KG1 (cell line): ENCODE results near the gene CAPZB.
A peak's percentile ranks its signal among the peaks of the same experiment; 100 is the strongest.

Experiments
- DNase-seq: peaks from one replicate; lab custom pipeline; 2025; lab: John Stamatoyannopoulos, UW

Gene CAPZB

DNA sequence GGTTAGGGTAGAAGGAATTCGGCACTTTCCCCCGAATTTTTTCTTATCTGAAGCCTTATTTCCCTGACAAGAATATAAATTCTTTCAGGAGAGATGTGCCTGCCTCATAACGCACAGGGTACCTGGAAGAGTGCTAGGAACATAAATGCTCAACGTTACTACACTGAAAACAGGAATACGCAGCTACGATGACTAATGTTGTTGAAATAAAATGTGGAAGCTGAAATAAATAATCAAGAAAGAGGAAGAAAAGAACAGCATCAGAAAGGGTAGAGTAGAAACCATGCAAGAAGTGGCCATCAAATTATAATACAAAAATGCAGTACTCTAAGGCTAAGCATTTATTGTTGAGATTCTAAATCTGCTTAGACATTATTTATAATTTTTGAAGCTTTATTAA is 139.3 kb downstream of the CAPZB start:
- DNase-seq: no peak

DNA sequence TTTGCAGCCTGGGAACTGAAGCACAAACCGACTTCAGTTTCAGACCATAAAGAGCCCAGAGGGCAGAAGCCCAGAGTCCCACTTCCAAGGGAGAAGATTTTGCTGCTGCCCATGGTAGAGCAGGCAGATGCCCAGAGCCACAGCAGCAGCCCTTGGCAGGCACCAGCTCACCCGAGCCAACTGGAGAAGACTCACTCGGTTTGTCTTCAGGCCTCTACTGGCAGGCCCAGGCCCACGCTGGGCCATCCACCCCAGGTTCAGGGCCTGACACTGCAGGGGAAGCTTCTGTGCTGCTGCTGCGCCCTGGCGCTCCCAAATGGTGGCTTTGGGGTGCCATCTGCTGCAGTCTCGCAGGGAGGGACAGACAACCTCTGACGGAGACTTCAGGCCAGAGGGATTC is 139.9 kb downstream of the CAPZB start:
- no peak for DNase-seq

DNA sequence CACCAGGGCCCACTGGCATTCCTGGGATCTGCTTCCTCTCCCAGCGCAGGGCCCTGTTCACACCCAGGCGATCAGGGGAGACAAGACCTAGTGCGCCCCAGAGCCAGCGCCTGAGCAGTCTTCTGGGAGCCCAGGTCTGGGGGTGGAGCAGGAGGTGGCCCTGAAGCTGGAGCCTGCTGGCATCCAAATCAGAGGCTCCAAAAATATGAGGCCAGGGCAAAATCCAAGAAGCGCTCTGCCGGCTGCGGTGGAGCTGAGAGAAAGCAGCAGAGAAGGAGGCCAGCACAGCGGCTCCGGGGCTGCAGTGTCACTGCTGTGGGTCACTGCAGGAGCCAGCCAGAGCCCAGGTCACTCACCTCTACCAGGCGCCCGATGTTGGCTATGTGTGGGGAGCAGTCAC is 140.5 kb downstream of the CAPZB start:
- DNase-seq: no peak

DNA sequence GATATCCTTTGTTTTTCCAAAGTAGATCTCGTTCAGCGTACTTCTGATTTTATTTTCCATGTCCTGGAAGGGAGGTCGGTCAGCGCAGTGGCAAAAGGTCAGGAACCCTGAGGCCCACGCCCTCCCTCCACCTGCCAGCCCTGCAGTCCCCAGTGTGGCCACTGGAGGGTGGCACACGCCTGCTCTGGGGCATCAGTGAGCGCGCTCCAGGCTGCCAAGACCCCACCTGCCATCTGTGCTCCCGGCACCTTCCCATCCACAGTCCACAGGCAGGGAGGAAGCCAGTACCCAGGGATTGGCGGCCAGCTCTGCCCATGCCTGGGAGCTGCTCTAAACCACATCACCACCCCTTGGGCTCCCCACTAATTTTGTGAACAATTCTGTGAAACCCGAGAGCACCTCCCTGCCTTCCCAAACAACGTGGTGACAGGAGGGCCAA is 140.9 kb downstream of the CAPZB start:
- no peak for DNase-seq

DNA sequence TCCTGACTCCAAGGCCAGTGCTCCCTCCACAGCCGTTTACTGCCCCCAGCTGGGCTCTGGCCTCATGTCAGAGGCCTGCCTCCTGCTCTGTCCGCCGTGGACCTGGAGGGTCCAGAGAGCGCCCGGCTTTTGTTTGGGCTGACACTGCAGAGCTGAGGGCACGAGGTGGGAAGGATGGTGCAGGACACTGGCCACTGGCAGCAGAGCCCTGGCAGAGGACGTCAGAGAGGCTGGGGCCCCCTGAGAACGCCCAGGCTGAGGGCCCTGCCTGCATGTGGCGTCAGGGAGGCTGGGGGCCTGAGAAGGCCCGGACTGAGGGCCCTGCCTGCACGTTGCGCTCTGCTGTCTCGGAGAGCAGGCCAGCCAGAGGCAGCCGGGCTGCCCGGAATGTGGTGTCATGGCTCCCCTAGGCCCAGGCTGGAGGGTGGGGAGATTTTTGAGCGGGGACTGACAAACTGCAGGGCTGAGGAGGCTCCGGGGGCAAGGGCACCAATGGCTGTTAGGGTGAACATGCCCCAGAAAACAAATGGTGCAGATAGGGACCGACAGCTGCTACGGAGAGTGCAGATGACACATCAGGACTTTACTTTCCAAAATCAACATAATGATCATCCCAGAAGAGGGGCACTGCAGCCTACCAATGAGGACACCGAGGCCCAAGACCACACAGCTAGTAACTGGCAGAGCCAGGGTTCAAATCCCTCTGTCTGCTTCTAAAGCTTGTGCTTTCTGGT is 141.6 kb downstream of the CAPZB start:
- DNase-seq: no peak

DNA sequence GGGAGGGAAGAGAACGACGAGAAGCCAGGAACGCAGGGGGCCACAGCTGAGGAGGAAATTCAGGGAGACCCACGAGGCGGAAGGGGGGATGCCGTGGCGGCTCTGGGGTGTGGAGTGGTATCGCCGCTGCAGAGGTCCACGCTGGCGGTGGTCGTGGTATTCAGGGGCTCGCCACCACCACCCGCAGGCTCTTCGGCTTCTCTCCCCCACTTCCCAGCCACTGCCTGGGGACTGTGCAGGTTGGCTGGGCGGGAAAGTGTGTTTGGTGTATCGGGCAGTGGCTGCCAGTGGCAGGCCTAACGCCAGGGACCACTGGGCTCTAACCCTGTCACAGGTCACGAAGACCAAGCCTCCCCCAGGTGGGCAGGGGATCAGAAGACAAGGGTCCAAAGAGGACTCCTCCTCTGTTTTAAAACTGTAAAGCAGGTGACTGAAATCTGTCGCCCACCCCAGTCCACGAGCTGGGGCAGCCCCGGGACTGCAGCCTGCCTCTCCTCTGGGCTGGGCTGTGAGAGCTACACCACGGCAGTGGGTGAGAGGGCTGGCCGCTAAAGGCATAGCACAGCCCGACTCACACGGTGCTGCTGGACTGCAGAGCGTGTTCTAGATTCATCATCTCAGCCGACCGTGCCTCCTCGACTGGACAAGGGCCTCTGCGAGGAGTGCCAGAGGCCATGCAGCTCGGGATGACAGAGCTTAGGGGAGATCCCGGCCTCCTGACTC is 142.3 kb downstream of the CAPZB start:
- no peak for DNase-seq

DNA sequence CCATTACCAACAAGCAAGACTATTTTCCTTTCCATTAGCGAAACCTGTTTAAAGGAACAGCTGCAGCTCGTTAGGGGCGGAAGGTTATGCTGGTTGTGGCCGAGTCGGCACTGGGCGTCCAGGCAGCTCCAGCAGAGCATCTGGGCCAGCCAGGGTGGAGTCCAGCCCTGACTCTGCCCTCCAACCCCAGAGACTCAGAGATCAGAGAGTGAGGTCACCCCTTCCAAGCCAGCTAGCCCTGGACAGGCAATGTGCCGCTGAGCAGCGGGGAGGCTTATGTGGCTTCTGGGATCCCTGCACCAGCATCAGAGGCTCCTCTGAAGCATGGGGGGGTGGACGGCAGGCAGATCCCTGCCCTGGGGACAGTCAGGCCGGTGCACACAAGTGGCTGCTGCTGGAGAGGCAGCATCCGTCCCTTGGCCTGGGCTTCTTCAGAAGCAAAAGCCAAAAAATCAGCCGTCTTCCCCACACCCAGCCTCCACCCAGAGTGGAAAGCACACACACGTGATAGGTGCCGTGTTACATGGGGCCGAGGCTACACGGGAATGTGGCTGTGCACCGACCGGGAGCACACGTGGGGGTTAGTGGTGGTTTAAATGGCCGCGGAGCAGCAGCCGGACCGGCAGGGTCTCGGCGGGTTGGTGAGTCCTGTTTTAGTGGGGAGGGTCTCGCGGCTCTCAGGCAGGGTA is 143.1 kb downstream of the CAPZB start:
- no peak for DNase-seq

DNA sequence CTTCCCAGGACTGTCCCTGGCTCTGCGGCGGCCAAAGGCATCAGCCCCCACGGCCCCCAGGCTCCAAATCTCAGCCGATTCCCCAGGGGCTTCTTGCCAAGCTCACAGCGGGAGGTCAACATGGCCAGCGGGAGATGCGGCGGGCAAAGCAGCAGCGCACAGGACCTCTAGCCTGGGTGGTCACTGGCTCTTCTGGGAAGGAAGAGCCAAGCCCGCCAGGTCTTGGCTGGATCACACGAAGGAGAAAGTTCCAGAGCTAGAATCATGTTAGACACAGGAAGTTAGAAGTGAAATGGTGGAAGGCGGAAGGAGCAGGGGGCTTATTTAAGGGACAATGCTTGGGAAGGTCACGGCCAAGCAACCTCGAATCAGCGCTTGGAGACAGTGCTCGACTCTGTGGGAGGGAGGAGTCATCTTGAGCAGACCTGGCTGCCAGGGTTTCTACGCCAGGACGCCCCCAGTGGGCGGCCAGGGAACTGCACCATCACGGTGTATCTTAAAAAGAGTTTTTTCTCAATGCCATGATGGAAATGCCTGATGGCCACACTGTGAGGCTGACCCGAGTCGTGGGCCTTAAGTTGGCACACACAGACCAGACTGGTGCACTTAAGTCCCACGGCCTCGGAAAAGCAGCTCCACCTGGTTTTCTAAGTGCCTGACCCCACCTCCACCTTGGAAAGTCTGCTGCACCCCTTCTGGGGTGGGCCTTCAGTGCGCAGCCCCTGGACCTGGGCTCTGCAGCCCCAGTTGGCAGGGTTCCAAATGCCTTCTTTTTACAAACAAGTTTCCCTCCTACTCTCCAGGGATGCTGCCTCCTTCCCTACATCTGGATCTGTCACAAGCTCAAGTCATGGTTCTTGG is 143.9 kb downstream of the CAPZB start:
- peak; percentile 25 for DNase-seq

DNA sequence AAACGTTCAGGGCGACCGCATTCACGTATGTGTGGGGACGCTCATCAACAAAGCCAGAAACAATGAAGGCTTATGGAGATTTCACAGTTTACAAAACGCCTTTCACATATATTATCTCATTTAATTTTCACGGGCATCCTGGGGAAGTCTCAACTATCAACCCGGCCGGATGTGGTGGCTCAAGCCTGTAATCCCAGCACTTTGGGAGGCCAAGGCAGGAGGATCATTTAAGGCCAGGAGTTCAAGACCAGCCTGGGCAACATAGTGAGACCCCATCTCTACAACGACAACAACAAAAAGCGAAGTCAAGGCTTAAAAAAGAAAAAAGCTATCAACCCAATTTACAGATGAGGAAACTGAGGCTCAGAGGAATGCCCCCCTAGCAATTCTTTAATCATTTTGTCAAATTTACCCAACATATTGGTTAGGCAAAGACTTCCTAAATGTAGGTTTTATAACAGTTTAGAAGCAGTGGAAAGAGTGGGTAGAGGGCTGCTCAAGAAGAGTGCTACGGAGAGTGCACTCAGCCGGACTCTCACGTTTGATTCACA is 144.9 kb downstream of the CAPZB start:
- no peak for DNase-seq

DNA sequence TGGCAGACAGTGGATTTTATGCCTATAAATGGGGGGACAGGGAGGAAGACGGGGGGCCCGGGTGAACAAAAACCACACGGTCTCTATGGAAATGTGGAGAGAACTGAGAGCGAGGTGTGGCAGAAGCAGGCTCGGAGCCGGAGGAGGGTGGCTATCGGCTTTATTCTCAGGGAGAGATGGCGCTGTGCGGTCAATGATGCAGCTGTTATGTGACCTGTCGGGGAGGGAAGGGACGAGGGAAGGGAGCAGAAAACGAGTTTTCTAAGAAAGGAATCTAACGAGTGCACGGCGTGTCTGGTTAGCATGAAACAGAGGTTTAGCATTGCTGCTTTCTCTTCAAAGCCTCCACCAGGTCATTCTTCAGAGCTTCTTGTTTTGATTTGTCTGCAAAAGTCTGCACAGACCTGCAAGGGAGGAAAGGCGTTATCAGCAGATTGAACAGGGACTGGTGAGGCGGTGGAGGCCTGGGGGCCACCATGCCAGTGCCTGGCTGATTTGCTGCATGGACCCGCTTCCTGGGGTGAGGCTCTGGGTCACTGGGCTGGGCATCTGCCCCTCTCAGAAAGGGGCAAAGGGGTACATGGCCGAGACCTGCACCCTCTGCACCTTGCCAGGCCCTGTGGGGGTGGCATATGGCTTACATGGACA is 146.0 kb downstream of the CAPZB start:
- no peak for DNase-seq

DNA sequence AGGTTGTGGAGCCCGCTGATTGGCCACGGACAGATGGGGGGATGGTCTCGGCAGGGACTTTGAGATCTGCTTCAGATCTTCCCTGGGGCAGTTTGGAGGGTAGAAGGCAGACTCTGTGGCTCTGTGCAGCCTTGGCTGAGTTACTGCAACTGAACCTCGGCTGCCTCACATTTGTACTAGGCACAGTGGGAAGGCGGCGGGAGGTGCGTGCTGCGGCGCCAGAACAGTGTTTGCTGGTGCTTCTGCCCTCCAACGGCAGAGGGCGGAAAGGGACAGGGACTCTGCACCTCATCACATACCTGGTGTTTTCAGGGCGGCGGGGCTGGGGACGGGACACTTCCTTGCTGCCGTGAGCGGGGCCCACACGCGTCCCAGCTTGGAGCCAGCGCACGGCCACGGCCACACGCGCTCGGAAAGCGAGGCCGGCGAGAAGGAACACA is 147.0 kb downstream of the CAPZB start:
- DNase-seq: no peak

DNA sequence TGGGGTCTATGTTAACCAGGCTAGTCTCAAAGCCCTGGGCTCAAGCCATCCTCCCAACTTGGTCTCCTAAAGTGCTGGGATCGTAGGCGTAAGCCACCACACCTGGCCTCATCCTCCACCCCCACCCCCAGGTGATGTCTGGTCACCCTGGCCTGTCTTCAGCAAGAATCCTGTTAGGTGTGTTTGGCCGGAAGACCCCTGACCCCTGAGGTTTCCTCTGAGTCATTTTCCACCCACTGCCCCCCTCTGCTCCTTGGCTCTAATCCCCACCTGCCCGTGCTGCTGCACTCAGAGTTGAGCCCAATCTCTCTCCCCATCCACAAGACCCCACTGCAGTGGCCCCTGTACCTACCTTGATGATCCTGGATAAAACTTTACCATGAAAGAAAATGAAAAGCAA is 148.1 kb downstream of the CAPZB start:
- DNase-seq: no peak

DNA sequence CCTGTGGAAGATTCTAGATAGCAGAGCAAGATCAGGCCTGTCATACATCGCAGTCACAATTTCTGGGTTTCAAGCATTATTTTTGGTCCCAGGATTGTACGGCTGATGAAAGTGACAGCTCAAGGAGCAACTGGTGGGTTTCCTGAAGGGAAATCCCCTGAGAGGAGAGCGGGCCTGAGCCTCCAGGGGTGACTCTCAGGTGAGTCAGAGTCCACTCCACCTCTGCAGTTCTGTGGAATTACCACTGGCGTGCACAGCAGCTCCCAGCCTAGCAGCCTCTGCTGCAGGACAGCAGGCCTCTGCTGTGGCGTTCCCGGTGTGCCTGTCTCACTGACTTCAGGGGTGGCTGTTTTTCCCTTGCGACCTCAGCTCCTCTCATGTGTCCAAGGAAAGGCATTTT is 148.8 kb downstream of the CAPZB start:
- DNase-seq: no peak

DNA sequence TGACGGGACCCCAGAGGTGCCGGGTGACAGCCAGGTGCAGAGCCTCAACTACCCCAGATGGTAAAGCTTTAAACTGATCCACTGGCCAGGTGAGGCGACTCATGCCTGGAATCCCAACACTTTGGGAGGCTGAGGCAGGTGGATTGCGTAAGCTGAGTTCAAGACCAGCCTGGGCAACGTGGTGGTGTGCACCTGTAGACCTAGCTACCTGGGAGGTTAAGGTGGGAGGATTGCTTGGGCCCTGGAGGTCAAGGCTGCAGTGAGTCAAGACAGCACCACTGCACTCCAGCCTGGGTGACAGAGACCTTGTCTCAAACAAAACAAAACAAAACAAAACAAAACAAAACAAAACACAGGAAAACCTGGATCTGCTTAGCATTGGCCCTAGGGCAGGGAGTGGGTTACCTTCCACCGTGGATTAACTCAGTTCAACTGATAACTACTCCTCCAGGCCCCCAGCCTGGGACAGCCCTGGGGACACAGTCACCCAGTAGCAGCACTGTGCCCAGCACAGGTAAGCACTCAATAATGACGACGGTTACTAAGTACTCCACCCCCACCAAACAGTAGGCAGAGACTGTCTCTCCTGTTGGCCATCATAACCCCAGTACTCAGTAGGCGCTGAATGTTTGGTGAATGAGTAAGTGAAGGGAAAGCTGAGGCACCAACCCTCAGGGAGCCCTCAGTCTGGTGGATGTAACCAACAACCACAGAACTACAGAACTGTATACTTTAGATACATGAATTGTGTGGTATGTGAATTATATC is 151.6 kb downstream of the CAPZB start:
- no peak for DNase-seq

DNA sequence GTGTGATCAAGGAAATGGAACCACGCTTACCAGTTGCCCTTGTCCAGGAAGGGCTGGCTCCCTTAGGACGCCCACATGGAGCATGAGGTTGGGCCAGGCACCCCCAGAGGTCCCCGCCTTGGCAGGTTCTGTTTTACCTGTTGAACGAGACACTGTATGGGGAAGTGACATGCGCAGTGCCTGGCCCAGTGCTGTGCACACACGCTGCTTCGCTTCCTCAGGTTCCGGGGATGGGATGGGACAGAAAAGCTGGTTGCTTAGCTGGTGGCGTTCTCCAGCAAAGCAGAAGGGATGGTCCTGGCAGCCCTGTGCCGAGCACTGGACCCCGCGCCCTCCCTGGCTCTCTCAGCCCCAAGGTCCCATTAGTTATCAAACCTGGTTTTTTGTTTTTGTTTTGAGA is 152.5 kb downstream of the CAPZB start:
- no peak for DNase-seq

DNA sequence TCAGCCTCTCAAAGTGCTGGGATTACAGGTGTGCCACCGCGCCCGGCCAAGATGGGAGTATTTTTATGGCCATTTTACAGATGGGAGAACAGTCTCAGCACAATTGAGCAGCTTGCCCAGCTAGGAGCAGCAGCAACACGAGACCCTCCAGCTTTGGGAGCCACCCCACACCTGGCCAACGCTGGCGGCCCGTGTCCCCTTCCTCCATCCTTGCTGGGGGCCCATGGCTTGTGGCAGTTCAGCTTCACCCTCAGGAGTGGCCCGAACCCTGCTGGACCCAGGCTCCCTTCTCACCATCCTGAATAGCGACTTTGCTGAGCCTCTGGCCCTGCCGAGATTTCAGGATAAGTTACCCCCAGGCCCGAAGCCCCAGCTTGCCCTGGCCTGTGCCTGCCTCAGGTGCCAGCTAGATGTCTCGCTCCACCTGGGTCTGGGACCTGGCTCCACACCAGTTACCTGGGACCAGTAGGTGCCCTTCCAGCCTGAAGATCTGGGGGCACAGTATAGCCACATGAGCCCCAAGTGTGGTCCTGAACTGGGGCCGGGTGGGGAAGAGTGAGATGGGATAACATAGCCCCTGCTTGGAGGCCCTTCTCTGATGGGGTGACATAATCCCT is 154.0 kb downstream of the CAPZB start:
- DNase-seq: no peak

DNA sequence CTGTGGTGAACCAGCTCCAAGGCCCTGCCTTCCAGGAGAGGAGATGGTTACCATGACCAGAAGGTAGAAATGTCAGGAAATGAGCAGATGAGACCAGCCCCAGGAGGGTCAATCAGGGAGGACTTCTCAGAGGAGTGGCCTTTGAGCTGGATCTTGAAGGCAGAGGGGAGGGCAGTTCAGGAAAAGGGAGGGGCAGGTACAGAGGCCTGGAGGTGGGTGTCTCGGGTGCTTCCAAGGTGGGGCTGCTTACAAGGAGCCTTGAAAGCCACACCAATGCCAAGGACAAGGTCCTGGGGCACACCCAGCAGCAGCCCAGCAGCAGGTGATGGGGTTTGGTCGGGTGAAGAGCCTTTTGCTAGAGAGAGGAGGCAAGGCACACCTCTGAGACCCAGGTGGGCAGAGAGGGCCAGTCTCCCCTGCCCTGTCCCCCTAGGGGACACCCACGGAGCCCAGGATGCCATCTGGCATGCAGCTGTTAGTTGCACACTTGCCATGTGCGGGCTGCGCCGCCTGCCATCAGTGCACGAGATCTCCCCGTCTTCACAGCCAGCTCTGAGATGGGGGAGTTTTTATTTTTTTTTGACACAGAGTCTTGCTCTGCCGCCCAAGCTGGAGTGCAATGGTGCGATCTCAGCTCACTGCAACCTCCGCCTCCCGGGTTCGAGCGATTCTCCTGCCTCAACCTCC is 154.7 kb downstream of the CAPZB start:
- no peak for DNase-seq

DNA sequence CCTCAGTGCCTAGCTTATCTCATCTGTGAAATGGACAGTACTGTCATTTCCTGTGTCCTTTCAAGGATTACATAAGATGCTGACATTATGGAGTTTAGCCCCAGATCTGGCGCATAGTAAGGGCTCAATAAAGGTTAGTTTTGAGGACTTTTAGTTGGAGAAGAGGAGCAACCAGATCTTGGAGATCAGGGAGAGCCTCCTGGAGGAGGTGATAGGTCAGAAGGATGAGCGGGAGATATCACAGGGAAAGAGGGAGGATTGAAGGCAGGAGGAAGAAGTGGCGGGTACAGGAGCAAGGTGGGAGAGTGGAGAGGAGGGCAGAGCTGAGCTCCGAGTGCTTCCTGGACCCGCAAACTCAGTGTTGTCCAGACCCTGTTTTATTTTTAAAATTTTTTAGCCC is 155.7 kb downstream of the CAPZB start:
- no peak for DNase-seq

DNA sequence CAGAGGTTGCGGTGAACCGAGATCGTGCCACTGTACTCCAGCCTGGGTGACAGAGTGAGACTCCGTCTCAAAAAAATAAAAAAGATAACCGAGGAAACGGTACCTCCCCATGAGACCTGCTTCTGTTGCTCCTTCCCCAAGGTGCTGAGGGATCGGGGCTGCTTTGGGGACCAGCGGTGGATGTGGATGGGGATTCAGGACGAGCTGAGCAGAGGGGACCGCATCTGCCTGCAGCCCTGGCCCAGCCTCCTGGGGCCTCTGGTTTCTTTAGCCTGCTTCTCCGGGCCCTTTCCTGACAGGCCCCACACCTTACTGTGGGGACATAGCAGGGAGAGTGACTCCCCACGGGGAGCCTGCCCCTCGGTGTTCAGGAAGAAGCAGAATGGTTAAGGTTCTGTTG is 156.2 kb downstream of the CAPZB start:
- DNase-seq: no peak

DNA sequence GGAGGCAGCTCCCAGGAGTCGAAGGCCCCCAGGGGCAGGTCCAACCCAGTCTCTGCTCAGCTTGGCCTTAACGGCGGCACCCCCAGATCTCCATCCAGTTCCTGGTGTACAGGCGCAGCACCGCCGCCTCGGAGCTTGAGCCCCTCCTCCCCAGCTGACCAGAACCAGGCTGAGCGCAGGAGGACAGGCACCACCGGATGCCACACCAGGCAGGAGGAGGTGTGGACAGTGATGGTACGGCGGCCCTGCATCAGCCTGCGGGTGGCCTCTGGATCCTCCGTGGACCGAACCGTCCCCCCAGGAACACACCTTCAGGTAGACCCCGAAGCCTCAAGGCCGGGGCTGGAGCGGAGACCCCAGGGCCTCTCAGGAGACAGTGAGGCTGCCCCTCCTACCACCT is 156.9 kb downstream of the CAPZB start:
- DNase-seq: no peak
